ENCODE results near the gene AATK.

DNA sequence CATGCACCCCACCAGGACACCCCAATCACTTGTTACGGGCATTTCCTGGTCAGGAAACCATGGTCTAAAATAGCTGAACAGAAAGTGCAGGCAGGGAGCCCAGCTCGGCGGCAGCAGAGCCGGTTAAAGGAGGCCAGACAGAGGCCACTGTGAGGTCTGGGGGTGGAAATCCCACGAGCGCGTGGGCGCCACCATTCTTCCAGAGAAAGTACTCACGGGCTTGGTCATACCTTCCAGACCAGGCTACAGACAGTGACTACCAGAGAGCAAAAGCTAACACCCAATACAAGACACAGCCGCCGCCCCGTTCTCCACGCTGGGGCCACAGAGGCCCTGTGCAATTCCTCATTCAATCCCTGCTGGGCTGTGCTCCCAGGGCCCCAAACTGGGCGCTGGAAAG, 44.8 kb upstream of the AATK start:
- TF ChIP-seq POLR2A (IDR thresholded peaks at IDR 0.05) (no peak), EP300 (IDR thresholded peaks at IDR 0.05) (no peak), CTCF (IDR thresholded peaks at IDR 0.05) (no peak)

Measured in upper lobe of left lung (tissue), 4 donors.